ENCODE data around the gene CNTNAP5.

CNTNAP5 gene

DNA sequence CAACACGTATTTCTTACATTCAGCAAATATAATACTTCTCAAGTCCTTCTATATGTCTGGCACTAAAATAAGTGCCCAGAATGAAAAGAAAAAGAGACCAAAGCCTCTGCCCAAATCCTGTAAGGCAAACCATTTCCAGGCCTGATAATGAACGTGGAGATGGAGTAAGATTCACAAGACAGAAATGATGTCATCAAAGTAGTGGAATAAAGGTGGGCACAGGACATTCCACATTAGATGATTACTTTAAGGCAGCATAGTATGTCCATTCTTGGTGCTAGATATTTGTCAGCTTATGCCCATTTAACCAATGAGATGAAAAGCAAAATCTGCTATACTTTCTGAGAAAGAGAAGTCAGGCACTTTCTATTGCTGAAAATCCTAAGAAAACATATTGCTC lies 38.5 kb downstream of the CNTNAP5 start:
- Histone ChIP-seq H3K4me2 (ENCODE audit: low read depth, low read length) (no peak overlapping the region), H3K36me3 (replicated peaks; ENCODE audit: insufficient read depth, low read length) (no peaks in the 10 kb centered on the region), H3F3A (ENCODE audit: insufficient read depth, low read length) (no peaks in the 10 kb centered on the region), H3K79me2 (ENCODE audit: low read length) (no peaks in the 10 kb centered on the region), H3K9me2 (replicated peaks; ENCODE audit: insufficient read depth, low read length) (no peaks in the 10 kb centered on the region), H3K27ac (ENCODE audit: low read length) (no peak overlapping the region), H3K9ac (ENCODE audit: low read length) (no peak overlapping the region), H3K4me3 (ENCODE audit: low read length) (no peak overlapping the region), H3K9me3 (replicated peaks; ENCODE audit: insufficient read depth, low read length) (no peaks in the 10 kb centered on the region), H3K27me3 (replicated peaks; ENCODE audit: insufficient read depth, low read length) (no peaks in the 10 kb centered on the region), H4K20me1 (ENCODE audit: insufficient read depth, low read length) (no peaks in the 10 kb centered on the region), H2AFZ (ENCODE audit: low read length) (no peak overlapping the region), H3K4me1 (ENCODE audit: low read length) (no peaks in the 10 kb centered on the region)
- DNase-seq = no peak
- TF ChIP-seq EZH2 (optimal IDR thresholded peaks at IDR 0.05; ENCODE audit: low read depth, low read length) (no peak), EZH2phosphoT487 (IDR thresholded peaks at IDR 0.05; ENCODE audit: low read length) (no peak), CTCF (IDR thresholded peaks at IDR 0.05; ENCODE audit: low read length) (no peak)

DNA sequence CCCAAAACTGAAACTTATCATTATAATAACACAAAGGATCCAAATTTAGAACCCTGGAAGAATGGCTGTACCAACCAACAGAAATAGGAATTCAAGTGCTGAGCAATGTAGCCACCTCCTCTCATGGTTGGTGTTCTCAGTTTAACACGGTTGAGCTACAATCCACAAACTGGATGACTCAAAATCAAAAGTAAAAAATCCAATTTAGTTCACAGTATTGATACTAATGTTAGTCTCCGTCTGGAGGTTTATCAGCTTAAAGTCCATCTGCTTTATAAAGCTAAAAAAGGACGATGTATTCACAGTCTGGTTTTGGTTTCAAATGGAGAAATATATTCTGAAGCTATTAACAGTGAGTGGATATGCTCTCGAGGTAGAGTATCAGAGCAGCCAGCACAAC lies 40.5 kb downstream of the CNTNAP5 start:
- TF ChIP-seq EZH2 (optimal IDR thresholded peaks at IDR 0.05; ENCODE audit: low read depth, low read length) (no peak), CTCF (IDR thresholded peaks at IDR 0.05; ENCODE audit: low read length) (no peak), EZH2phosphoT487 (IDR thresholded peaks at IDR 0.05; ENCODE audit: low read length) (no peak)
- H2AFZ ChIP-seq (ENCODE audit: low read length) = 0 out of 2 replicates have a peak overlapping the region, but pooled peaks have one; percentile 1

GRCh38 chr2:124066776-124067175 lies 41.7 kb downstream of the CNTNAP5 start:
- Histone ChIP-seq H3K27me3 (replicated peaks; ENCODE audit: insufficient read depth, low read length) (no peaks in the 10 kb centered on the region), H3K9ac (ENCODE audit: low read length) (no peak overlapping the region), H3K4me3 (ENCODE audit: low read length) (no peak overlapping the region), H4K20me1 (ENCODE audit: insufficient read depth, low read length) (no peaks in the 10 kb centered on the region), H3K27ac (ENCODE audit: low read length) (no peak overlapping the region), H3K4me1 (ENCODE audit: low read length) (no peaks in the 10 kb centered on the region), H3K79me2 (ENCODE audit: low read length) (no peaks in the 10 kb centered on the region), H3K9me3 (replicated peaks; ENCODE audit: insufficient read depth, low read length) (no peaks in the 10 kb centered on the region), H3F3A (ENCODE audit: insufficient read depth, low read length) (no peaks in the 10 kb centered on the region), H3K36me3 (replicated peaks; ENCODE audit: insufficient read depth, low read length) (no peaks in the 10 kb centered on the region), H2AFZ (ENCODE audit: low read length) (no peak overlapping the region), H3K9me2 (replicated peaks; ENCODE audit: insufficient read depth, low read length) (no peaks in the 10 kb centered on the region), H3K4me2 (ENCODE audit: low read depth, low read length) (no peak overlapping the region)
- no peak for TF ChIP-seq EZH2 (optimal IDR thresholded peaks at IDR 0.05; ENCODE audit: low read depth, low read length)
- no peak for TF ChIP-seq CTCF (IDR thresholded peaks at IDR 0.05; ENCODE audit: low read length)
- no peak for TF ChIP-seq EZH2phosphoT487 (IDR thresholded peaks at IDR 0.05; ENCODE audit: low read length)
- no peak for DNase-seq

More for the DNA sequence above, 40.5 kb downstream of the CNTNAP5 start:
- Histone ChIP-seq H3K36me3 (replicated peaks; ENCODE audit: insufficient read depth, low read length) (no peaks in the 10 kb centered on the region), H3F3A (ENCODE audit: insufficient read depth, low read length) (no peaks in the 10 kb centered on the region), H4K20me1 (ENCODE audit: insufficient read depth, low read length) (no peaks in the 10 kb centered on the region), H3K27me3 (replicated peaks; ENCODE audit: insufficient read depth, low read length) (no peaks in the 10 kb centered on the region), H3K4me3 (ENCODE audit: low read length) (peak overlapping the region; percentile 16; the same call in 1 of the 2 replicates), H3K9me2 (replicated peaks; ENCODE audit: insufficient read depth, low read length) (no peaks in the 10 kb centered on the region), H3K27ac (ENCODE audit: low read length) (no peak overlapping the region; the same call in 1 of the 2 replicates), H3K4me2 (ENCODE audit: low read depth, low read length) (peak overlapping the region; percentile 36; the same call in 1 of the 2 replicates), H3K9ac (ENCODE audit: low read length) (no peak overlapping the region), H3K9me3 (replicated peaks; ENCODE audit: insufficient read depth, low read length) (no peaks in the 10 kb centered on the region), H3K79me2 (ENCODE audit: low read length) (no peaks in the 10 kb centered on the region), H3K4me1 (ENCODE audit: low read length) (no peaks in the 10 kb centered on the region)
- DNase-seq = no peak

Measured in MM.1S (cell line).